Forelimb muscle (tissue), 1 donor: ENCODE data around the gene N4BP3. TPM values are rescaled to one million over a fixed set of nuclear protein-coding genes. Genes with fewer than 3 reads are reported as not detected.
"Not testable (repeated sequence)": the region's sequence is repeated elsewhere in the genome, so short reads cannot be mapped to it uniquely, and the experiment has no call there.

Source experiments
- DNase-seq: peaks from one replicate; pipeline ENCODE4 v3.0.0-alpha.2; 2013; ENCODE audit warnings: low read depth
- polyA plus RNA-seq: library from polyadenylated mRNA; unstranded; fragments of 120-200 nt; gene quantifications from one replicate; pipeline ENCODE4 v1.2.1, GENCODE V29; 2013; ENCODE audit not compliant: insufficient read length

The N4BP3 gene, protein sequence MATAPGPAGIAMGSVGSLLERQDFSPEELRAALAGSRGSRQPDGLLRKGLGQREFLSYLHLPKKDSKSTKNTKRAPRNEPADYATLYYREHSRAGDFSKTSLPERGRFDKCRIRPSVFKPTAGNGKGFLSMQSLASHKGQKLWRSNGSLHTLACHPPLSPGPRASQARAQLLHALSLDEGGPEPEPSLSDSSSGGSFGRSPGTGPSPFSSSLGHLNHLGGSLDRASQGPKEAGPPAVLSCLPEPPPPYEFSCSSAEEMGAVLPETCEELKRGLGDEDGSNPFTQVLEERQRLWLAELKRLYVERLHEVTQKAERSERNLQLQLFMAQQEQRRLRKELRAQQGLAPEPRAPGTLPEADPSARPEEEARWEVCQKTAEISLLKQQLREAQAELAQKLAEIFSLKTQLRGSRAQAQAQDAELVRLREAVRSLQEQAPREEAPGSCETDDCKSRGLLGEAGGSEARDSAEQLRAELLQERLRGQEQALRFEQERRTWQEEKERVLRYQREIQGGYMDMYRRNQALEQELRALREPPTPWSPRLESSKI
- polyA plus RNA-seq = 24.9 TPM

DNA sequence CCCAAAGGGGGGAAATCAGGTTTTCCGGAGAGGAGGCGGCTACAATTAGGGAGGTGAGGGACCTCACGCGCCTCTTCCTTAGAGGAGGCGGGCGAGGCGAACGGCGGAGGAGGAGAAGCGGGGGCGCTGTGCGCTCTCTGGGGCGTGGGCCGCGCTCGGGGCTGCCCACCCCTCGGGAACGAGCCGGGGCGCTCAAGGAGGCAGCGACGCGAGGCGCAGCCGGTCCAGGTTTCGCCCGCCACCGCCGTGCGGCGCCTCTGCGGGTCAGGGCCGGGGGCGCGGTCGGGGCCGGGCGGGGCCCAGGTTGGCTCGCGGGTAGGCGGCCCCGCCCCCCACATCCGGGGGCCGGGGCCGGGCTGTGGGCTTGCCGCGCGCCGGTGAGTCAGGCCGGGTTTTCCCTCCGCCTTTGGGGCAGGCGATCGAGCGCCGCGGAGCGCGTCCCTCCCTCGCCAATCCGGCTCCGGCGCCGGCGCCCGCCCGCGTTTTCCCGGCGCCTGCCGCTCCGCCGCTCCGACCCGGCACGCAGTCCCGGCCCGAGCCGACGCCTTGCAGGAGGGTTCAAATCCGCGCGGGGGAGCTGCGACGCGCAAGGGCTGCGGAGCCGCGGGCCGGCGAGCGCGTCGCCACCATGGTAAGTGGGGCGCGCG is at the start of gene N4BP3:
Gene N4BP3 (plus strand): TSS at position 392 of the 647 bp plus-strand sequence. CDS start 6,052 bp downstream, outside the sequence.
- DNase-seq = no peak

GRCh38 chr5:178067755-178068154 is 45.6 kb upstream of the N4BP3 start:
- DNase-seq = no peak

DNA sequence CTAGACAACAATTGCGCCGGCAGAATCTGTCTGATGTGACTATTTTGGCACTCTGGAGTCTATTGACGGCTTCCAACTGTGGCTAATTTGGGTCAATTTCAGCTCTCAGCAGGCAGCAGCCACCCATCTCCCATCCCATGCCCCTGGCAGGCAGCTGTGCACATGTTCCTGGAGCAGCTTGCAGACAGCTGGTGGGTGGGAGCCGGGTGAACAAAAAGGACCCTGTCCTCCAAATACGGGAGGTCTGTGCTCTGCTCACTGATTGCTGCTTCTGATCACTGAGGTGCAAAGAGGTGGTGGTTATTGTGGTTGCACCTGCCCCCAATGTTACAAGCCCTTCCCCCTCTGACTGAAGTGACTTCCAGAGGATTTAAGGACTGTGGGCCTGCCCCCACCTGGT is 45.0 kb upstream of the N4BP3 start:
- no peak for DNase-seq

- DNase-seq = no peak
These were observed 43.4 kb upstream of the N4BP3 start for GRCh38 chr5:178069909-178070308.

GRCh38 chr5:178071108-178071507 is 42.2 kb upstream of the N4BP3 start:
- DNase-seq = no peak

- DNase-seq = no peak
These were observed 40.6 kb upstream of the N4BP3 start for GRCh38 chr5:178072749-178073148.

DNA sequence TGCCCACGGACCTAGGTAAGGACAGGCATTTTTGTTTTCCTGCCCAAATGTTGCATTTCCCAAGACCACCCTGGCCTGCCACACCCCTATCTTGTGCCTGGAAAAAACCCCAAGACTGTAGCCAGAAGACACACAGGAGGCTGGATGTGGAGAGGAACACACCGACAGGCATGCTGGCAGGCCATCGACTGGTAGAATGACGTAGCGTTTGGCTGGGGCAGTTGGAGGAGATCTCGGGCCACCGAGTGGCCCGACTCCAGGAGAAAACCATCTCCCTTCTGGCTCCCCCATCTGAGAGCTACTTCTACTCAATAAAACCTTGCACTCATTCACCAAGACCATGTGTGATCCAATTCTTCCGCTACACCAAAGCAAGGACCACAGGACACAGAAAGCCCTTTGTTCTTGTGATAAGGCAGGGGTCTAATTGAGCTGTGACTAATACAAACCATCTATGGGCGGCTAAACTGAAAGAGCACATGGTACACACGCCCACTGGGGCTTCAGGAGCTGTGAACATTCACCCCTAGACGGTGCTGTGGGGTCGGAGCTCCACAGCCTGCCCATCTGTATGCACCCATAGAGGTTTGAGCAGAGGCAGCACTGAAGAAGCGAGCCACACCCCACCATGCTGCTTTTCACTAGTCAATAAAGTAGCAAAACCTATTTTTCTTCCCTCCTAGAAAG is 38.9 kb upstream of the N4BP3 start:
- DNase-seq = no peak

GRCh38 chr5:178076965-178077364 is 36.4 kb upstream of the N4BP3 start:
- DNase-seq = not testable (repeated sequence)

DNA sequence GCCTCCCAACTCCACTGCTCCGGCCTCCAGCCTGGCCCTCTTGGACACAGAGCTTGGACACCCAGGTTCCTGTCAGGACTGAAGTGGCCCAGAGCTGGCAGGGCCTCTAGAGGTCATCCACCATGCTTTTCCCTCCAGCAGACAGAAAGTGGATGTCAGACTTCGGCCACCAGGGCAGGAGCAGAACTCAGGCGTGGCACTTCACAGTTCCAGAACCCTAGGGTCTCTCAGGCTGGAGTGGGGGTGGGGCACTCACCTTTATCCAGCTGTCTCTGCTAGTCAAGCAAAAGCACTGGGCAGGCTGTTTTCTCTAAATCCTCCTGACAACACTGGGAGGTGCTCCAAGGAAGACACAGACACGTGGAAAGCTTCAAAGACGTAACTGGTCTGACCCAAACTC is 35.6 kb upstream of the N4BP3 start:
- no peak for DNase-seq

DNA sequence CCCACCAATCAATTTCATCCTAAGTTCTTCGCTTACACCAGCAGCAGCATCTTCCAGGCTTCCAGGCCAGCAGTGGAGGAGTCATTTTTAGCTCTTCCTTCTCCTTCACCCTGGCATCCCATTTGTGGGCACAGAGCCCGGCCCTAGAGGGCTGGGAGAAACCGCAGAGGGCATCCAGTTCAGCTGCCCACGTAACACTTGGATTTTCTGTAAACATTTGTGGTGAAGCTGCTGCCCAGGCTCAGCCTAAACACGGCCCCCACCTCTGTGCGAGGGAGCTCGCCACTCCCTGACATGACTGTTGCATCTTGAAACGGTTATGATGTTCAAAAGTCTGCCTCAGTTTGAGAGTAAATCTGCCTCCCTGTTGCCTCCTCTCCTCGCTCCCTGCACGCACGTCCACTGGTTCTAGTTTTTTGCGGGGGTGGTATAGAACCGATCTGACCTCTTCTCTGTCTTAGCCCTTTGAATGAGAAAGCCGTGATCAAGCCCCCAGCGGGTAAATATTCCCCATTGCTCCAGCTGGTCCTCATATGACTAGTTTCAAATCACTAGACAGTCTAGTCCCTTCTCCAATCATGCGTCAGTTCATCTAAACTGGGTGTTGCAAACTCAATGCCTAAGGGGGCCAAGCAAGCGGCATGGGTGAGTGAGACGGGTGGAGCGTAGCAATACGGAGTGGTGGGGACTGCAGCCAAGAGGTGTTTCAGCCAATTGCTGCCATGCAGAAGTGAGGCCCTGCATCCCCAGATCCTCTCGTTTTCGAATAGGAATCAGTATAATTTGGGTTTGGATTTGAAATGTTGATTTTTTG is 34.9 kb upstream of the N4BP3 start:
- DNase-seq = no peak

DNA sequence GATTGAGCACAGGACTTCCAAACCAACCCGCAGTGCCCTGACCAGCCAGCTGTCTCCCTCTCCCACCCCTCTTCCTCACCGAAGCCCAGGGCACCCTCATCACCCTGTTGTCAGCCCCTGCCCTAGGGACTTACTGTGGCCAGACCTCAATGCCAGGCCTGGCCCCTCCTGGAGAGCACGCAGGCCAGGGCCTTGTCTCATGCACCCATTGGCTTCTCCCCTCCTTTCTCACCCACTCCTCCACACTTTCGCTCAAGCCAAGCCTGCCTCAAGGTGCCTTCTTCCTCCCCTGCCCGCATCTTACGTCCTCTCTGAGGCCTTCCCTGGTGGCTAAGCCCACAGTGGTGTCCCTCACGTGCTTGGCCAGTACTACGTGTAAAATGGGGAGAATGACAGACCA is 33.3 kb upstream of the N4BP3 start:
- no peak for DNase-seq

DNA sequence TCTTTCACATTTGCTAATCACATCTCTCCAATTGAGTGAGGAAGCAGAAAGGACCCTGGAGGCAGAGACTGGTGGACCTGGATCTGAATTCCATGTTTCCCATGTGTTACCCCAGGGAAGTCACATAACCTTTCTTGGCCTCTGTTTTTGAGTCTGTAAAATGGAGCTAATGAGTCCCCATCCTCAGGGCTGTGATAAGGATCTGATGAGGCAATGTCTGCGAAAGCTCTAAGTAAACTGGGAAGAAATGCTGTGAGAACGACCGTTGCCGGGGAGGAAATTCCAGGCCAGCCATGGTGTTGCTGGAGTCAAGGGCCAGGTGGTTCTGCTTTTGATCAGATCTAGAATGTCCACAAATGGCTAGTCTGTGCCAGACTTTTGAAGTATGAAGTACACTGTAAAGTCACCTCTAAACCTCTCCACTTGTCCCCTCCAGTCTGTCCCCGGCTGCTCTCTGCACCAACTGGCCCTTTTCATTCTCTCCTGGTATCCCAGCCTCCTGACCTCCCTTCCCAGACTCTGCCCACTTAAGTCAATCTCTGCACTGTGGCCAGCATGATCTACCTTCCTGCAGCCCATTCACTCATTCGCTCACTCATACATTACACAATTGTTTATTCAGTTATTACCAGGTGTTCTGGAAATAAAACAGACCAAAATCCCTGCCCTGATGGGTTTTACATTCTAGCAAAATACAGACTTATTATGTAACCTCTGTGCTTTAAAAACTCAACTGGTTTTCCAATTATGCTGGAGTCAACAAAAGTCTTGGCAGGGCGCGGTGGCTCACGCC is 32.5 kb upstream of the N4BP3 start:
- DNase-seq = no peak

DNA sequence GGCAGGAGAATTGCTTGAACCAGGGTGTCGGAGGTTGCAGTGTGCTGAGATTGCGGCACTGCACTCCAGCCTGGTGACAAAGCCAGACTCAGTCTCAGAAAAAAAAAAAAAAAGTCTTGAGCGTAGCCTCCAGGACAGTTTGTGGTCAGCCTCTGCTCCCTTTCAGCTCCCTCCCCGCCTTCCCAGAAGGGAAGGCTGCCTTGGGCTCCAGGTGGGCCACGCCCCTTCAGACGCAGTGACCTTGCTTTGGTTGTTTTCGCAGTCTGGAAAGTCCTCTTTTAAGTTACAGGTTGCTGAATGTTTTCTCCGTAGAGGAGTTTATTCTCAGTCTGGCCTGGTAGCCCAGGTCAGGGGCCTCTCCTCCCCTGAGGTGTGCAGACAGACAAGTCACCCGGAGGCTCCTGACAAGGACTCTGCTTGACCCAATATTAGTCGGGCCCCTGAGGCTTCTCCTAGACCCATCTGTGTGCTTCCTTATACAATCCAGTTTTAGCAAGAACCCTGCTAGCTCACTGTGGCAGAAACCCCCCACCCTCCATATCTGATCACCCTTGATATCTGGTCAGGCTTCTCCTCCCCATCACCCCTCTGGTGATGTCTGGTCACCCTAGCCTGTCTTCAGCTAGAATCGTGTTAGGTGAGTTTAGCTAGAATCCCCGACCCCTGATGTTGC is 31.6 kb upstream of the N4BP3 start:
- DNase-seq = no peak

GRCh38 chr5:178083922-178084321 is 29.4 kb upstream of the N4BP3 start:
- no peak for DNase-seq

DNA sequence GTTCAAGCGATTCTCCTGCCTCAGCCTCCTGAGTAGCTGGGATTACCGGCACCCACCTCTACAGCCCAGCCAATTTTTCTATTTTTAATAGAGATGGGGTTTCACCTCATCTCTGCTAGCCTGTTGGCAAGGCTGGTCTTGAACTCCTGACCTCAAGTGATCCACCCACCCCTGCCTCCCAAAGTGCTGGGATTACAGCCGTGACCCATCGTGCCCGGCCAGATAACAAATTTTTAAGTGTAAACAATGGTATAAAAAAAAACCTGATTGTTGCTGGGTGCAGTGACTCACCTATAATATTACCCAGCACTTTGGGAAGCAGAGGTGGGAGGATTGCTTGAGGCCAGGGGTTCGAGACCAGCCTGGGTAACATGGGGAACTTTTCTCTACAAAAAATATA is 28.0 kb upstream of the N4BP3 start:
- no peak for DNase-seq

DNA sequence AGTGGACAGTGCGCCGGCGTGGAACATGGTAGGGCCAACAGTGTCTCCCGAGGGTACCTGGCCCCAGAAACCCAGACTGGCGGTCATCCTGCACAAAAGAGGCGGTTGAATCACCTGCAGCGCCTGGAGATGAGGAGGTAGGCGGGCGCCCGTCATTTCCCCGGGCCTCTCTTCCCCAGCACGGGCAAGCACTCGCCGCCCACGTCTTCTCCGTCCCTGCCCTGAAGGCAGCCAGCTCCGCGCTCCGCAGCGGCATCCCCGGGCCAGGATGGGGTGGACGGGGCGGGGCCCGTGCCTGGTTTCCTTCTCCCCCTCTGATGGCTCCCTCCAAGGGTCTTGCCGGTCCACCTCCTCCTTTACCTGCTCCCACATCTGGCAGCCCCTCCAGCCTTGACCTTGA is 27.1 kb upstream of the N4BP3 start:
- no peak for DNase-seq

GRCh38 chr5:178087199-178087598 is 26.1 kb upstream of the N4BP3 start:
- DNase-seq = not testable (repeated sequence)

GRCh38 chr5:178090856-178091255 is 22.5 kb upstream of the N4BP3 start:
- DNase-seq = no peak

DNA sequence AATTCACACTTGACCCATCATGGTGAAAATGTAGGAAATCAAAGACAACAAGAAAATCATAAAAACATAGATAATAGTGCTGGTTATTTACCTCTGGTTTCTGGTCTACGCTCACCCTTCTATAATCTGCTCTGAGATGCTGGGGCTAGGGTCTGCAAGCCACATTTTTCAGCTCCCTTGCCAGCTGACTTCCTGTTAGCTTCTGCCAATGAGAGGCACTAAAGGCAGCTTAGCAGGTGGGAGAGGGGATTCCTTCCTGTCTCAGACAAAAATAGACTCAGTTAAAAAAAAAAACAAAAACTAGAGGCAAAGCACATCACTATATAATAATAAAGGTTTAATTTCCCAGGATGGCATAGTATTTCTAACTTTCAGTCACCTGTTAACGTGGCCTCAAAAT is 20.2 kb upstream of the N4BP3 start:
- no peak for DNase-seq

GRCh38 chr5:178094345-178094744 is 19.0 kb upstream of the N4BP3 start:
- no peak for DNase-seq
